RWPE1 (cell line): ENCODE results near the gene UPB1.

ENCODE experiments used
- CTCF ChIA-PET: fragments of 350-600 bp; sonication (Branson Sonifier 250); formaldehyde crosslinking; extraction: SDS; loops from one replicate; lab custom pipeline; 2021; lab: Yijun Ruan, JAX
- POLR2A ChIA-PET: fragments of 400-600 bp; formaldehyde crosslinking; extraction: SDS; loops from one replicate; lab custom pipeline; 2020; ENCODE audit warnings: antibody characterized with exemption; ENCODE audit not compliant: low non-redundant PET; lab: Yijun Ruan, JAX
- DNase-seq: peaks from one replicate; pipeline ENCODE4 v3.0.0; 2012; ENCODE audit warnings: low spot score
- H3K27ac ChIP-seq: fragments of 450-650 bp; 2 replicates; pipeline ENCODE4 v1.5.1; 2017
- TF ChIP-seq, protein P1 (sequence below): fragments of 450-650 bp; conservative IDR thresholded peaks from 2 replicates; pipeline ENCODE4 v1.5.1; 2017; ENCODE audit warnings: low read depth, mild to moderate bottlenecking

UPB1 gene

DNA sequence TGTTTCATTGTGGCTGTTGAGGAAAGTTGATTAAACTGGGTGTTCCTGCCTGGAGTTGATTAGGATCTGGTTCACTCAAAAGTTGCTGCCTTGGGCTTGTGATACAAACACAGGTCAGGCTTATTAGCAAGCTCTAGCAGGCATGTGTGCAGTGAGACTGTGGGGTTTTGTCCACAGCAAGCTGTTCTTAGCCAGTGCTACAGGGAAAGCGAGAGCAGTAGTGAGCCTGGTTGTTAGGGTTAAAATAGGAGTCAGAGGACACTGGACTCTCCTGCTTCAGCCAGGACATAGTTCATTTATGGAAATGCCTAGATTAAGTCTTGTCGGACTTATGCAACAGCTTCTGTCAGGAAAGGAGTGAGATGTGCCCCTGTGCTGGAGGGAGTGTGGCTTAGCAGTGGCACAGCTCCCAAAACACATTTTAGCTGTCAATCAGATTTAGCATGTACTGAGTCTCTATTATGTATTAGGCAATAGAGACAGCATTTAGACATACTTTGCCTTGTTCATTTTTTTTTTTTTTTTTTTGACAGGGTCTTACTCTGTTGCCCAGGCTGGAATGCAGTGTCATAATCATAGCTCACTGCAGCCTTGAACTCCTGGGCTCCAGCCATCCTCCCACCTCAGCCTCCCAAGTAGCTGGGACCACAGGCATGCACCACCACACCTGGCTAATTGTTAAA is 69.4 kb downstream of the UPB1 start:
- TF ChIP-seq, protein P1, sequence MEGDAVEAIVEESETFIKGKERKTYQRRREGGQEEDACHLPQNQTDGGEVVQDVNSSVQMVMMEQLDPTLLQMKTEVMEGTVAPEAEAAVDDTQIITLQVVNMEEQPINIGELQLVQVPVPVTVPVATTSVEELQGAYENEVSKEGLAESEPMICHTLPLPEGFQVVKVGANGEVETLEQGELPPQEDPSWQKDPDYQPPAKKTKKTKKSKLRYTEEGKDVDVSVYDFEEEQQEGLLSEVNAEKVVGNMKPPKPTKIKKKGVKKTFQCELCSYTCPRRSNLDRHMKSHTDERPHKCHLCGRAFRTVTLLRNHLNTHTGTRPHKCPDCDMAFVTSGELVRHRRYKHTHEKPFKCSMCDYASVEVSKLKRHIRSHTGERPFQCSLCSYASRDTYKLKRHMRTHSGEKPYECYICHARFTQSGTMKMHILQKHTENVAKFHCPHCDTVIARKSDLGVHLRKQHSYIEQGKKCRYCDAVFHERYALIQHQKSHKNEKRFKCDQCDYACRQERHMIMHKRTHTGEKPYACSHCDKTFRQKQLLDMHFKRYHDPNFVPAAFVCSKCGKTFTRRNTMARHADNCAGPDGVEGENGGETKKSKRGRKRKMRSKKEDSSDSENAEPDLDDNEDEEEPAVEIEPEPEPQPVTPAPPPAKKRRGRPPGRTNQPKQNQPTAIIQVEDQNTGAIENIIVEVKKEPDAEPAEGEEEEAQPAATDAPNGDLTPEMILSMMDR, result no peak
- DNase-seq, result no peak
- ChIA-PET POLR2A (interaction anchor here (0.7 kb wide), 1 partner anchor 1695 kb away, joined by 8 read pairs; no protein-coding TSS in a partner anchor), CTCF (no interaction called here)
- peak overlapping the region; percentile 29 for H3K27ac ChIP-seq

GRCh38 chr22:24565077-24565476 is 69.9 kb downstream of the UPB1 start:
- peak overlapping the region; percentile 29 for H3K27ac ChIP-seq
- ChIA-PET POLR2A (interaction anchor here (0.7 kb wide), 1 partner anchor 1695 kb away, joined by 8 read pairs; no protein-coding TSS in a partner anchor), CTCF (no interaction called here)
- no peak for DNase-seq
- TF ChIP-seq, protein P1, result no peak

DNA sequence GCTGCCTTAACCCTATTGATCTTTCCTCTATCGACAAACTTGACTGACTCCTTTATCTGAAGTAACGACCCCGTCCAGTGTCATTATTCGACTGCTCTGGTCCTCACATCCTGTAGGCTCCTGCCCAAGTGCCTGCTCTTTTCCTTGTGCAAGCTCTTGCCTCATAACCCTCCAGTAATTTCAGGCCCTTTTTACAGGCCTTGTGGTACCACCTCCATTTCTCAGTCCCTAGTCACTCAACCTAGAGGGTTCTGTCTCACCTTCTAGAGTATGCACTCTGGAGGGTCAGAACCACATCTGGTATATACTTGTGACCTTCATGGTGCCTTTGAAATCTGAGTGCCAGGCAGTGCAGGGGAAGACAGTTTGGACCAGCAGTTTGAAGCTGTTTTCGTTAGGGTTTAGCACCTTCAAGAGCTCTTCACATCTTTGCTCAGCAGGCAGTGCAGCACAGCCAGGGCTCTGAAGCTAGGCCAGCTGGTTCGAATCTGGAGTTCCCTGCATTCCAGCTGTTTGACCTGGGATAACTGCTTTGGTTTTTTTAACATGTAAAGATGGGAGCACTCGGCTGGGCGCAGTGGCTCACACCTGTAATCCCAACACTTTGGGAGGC is 71.9 kb downstream of the UPB1 start:
- CTCF ChIA-PET, result no interaction called here

DNA sequence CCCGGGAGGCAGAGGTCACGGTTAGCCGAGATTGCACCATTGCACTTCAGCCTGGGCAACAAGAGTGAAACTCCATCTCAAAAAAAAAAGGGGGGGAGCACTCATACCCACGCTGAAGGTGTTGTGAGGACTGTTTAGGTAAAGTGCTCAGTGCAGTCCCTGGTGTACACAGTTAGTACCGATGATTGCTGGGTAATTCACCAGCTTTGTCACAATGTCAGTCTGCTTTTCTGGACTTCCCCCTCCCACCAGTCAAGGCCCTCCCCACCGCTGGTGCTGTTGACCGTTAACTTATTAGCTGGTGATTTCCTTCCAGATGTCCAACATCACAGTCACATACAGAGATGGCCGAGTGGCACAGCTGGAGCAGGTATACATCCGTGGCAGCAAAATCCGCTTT is 72.5 kb downstream of the UPB1 start:
- TF ChIP-seq, protein P1, result no peak
- POLR2A ChIA-PET, result no interaction called here
- DNase-seq, result no peak
- CTCF ChIA-PET, result interaction anchor here (0.6 kb wide), 1 partner anchor 327 kb away, joined by 4 read pairs; no protein-coding TSS in a partner anchor
- H3K27ac ChIP-seq, result 0 out of 2 replicates have a peak overlapping the region, but pooled peaks have one; percentile 7

More for the DNA sequence above, 71.9 kb downstream of the UPB1 start:
- POLR2A ChIA-PET, result no interaction called here
- TF ChIP-seq, protein P1, result no peak
- 0 out of 2 replicates have a peak overlapping the region, but pooled peaks have one; percentile 7 for H3K27ac ChIP-seq
- no peak for DNase-seq

DNA sequence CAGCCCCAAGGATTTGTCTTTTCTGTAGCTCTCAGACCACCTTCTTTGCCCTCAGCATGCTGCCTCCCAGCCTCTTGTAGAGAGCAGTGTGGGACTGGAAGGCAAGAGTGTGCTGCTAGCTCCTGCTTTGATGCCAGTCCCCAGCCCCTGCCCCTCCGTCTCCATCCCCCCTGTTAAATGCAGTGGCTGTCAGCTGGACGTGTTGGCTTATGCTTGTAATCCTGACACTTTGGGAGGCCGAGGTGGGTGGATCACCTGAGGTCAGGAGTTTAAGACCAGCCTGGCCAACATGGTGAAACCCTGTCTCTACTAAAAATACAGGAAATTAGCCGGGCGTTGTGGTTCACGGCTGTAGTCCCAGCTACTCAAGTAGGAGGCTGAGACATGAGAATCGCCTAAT is 76.1 kb downstream of the UPB1 start:
- ChIA-PET CTCF (interaction anchor here (0.6 kb wide), 2 partner anchors 185 to 879 kb away, joined by 3 to 8 read pairs; no protein-coding TSS in a partner anchor), POLR2A (no interaction called here)
- no peak overlapping the region for H3K27ac ChIP-seq
- TF ChIP-seq, protein P1, result no peak
- DNase-seq, result no peak

- DNase-seq, result no peak
- ChIA-PET POLR2A (no interaction called here), CTCF (no interaction called here)
- no peak overlapping the region for H3K27ac ChIP-seq
- TF ChIP-seq, protein P1, result no peak
These were observed 81.6 kb downstream of the UPB1 start for GRCh38 chr22:24576778-24577177.
